HCT116 (cell line): ENCODE results near the gene CDHR3. TPM values are rescaled to one million over a fixed set of nuclear protein-coding genes. Genes with fewer than 3 reads are reported as not detected.

Experiments
- ATAC-seq: fragments of 200-7000 bp; cut with Tn5 transposase; 2 replicates; pipeline ENCODE4 v1.9.1; 2020; ENCODE audit warnings: mild to moderate bottlenecking, moderate library complexity
- BruUV-seq: library from RNA; stranded (reverse); fragments of 400-500 nt; replicated peaks from 2 replicates; lab custom pipeline; 2021; lab: Mats Ljungman, UMichigan
- CTCF ChIA-PET: fragments of 300-600 bp; sonication (Branson Sonifier 250); formaldehyde crosslinking; loops from one replicate; lab custom pipeline; 2021; ENCODE audit warnings: antibody characterized with exemption; lab: Charles Lee
- POLR2A ChIA-PET: fragments of 300-600, 350-600 bp; sonication (Branson Sonifier 250); formaldehyde crosslinking; loops from one replicate; lab custom pipeline; 2021; ENCODE audit warnings: antibody characterized with exemption; lab: Charles Lee
- RAD21 ChIA-PET, 2 experiments: fragments of 300-600 bp; sonication (Branson Sonifier 250); formaldehyde crosslinking; loops; one replicate each; lab custom pipeline; 2023; ENCODE audit warnings: low total read pairs in 2 of 2; ENCODE audit not compliant: uncharacterized antibody in 2 of 2, unreplicated experiment in 2 of 2, low non-redundant PET in 1 of 2; lab: Charles Lee
- DNase-seq: peaks from one replicate; pipeline ENCODE4 v3.0.0-alpha.2; 2010; ENCODE audit warnings: low read depth, low spot score
- H2AFZ ChIP-seq: fragments of 200-600 bp; shearing (Covaris generic), sonication (generic); 2 replicates; pipeline ENCODE4 v1.6.1; 2017; ENCODE audit warnings: low read depth, mixed run types, mixed read lengths, antibody characterized with exemption, low read length; ENCODE audit not compliant: poor library complexity, severe bottlenecking
- H3K27ac ChIP-seq: 2 replicates; pipeline ENCODE4 v1.5.1; 2012; ENCODE audit warnings: low read depth, low read length
- H3K27me3 ChIP-seq: fragments of 200-600 bp; sonication (generic); 2 replicates; pipeline ENCODE4 v1.6.1; 2016; ENCODE audit warnings: mixed run types, low read length, mixed read lengths; ENCODE audit not compliant: insufficient read depth
- H3K36me3 ChIP-seq, 2 experiments: fragments of 200-500 bp in 1 of 2; fragments of 200-600 bp in 1 of 2; sonication (Bioruptor generic) in 1 of 2; sonication (generic) in 1 of 2; 2 replicates each; pipeline versions ENCODE4 v1.5.1 to v1.6.1; 2014 to 2016; ENCODE audit warnings: low read length in 2 of 2, inconsistent platforms in 1 of 2, mixed read lengths in 1 of 2, mixed run types in 1 of 2; ENCODE audit not compliant: insufficient read depth in 2 of 2, control insufficient read depth in 1 of 2
- H3K4me1 ChIP-seq, 2 experiments: fragments of 200-600 bp in 1 of 2; sonication (generic) in 1 of 2; 2 replicates each; pipeline versions ENCODE4 v1.5.1 to v1.6.1; 2012 to 2017; ENCODE audit warnings: low read length in 2 of 2, inconsistent platforms in 1 of 2, mild to moderate bottlenecking in 1 of 2, mixed read lengths in 1 of 2, mixed run types in 1 of 2, moderate library complexity in 1 of 2; ENCODE audit not compliant: insufficient read depth in 2 of 2, control insufficient read depth in 1 of 2
- H3K4me2 ChIP-seq: fragments of 200-600 bp; sonication (generic); 2 replicates; pipeline ENCODE4 v1.6.1; 2017; ENCODE audit warnings: mixed run types, low read length, mixed read lengths
- H3K4me3 ChIP-seq, 2 experiments: fragments of 200-600 bp in 1 of 2; sonication (generic) in 1 of 2; replicated peaks in 1 of 2; 2 replicates each; pipeline ENCODE4 v1.5.1; 2011 to 2016; ENCODE audit warnings: low read length in 2 of 2, control low read depth in 1 of 2, low read depth in 1 of 2, mild to moderate bottlenecking in 1 of 2, mixed read lengths in 1 of 2, mixed run types in 1 of 2
- H3K79me2 ChIP-seq: fragments of 200-600 bp; sonication (generic); 2 replicates; pipeline ENCODE4 v1.6.1; 2017; ENCODE audit warnings: mild to moderate bottlenecking, mixed run types, low read length, moderate library complexity, mixed read lengths; ENCODE audit not compliant: insufficient read depth
- H3K9ac ChIP-seq: fragments of 200-600 bp; sonication (generic); 2 replicates; pipeline ENCODE4 v1.6.1; 2016; ENCODE audit warnings: low read length, mixed read lengths
- H3K9me2 ChIP-seq: fragments of 200-600 bp; sonication (generic), shearing (Covaris generic); 2 replicates; pipeline ENCODE4 v1.6.1; 2017; ENCODE audit warnings: mixed run types, mild to moderate bottlenecking, moderate library complexity; ENCODE audit not compliant: insufficient read depth
- H3K9me3 ChIP-seq, 2 experiments: fragments of 200-500 bp in 1 of 2; fragments of 200-600 bp in 1 of 2; sonication (Bioruptor generic) in 1 of 2; sonication (generic) in 1 of 2; 2 replicates each; pipeline ENCODE4 v1.6.1; 2014 to 2017; ENCODE audit warnings: low read length in 2 of 2, mixed read lengths in 2 of 2, inconsistent platforms in 1 of 2, low read depth in 1 of 2, mild to moderate bottlenecking in 1 of 2, mixed run types in 1 of 2, moderate library complexity in 1 of 2; ENCODE audit not compliant: control insufficient read depth in 1 of 2, insufficient read depth in 1 of 2
- H4K20me1 ChIP-seq: fragments of 200-600 bp; sonication (generic), shearing (Covaris generic); 2 replicates; pipeline ENCODE4 v1.6.1; 2017; ENCODE audit warnings: mixed run types, mild to moderate bottlenecking, moderate library complexity; ENCODE audit not compliant: insufficient read depth
- ATF3 ChIP-seq: IDR thresholded peaks from 2 replicates; pipeline ENCODE4 v1.6.1; 2012
- CBX3 ChIP-seq: IDR thresholded peaks from 2 replicates; pipeline ENCODE4 v1.6.1; 2012; ENCODE audit warnings: low read depth
- EGR1 ChIP-seq: IDR thresholded peaks from 2 replicates; pipeline ENCODE4 v1.6.1; 2012; ENCODE audit warnings: low read depth
- EZH2phosphoT487 ChIP-seq: fragments of 200-600 bp; IDR thresholded peaks from 2 replicates; pipeline ENCODE4 v1.6.1; 2018; ENCODE audit warnings: antibody characterized with exemption, borderline replicate concordance
- FOSL1 ChIP-seq: IDR thresholded peaks from 2 replicates; pipeline ENCODE4 v1.6.1; 2012; ENCODE audit warnings: low read depth
- JUND ChIP-seq: IDR thresholded peaks from 2 replicates; pipeline ENCODE4 v1.6.1; 2012
- MAX ChIP-seq: IDR thresholded peaks from 2 replicates; pipeline ENCODE4 v1.6.1; 2012
- POLR2AphosphoS5 ChIP-seq: IDR thresholded peaks from 2 replicates; pipeline ENCODE4 v1.6.1; 2011; ENCODE audit warnings: mild to moderate bottlenecking, low read depth, low read length, moderate library complexity
- REST ChIP-seq: IDR thresholded peaks from 2 replicates; pipeline ENCODE4 v1.6.1; 2012; ENCODE audit warnings: low read depth
- SIN3A ChIP-seq: IDR thresholded peaks from 2 replicates; pipeline ENCODE4 v1.6.1; 2012; ENCODE audit warnings: low read depth
- SP1 ChIP-seq: IDR thresholded peaks from 2 replicates; pipeline ENCODE4 v1.6.1; 2012; ENCODE audit warnings: low read depth
- SRF ChIP-seq: IDR thresholded peaks from 2 replicates; pipeline ENCODE4 v1.6.1; 2012; ENCODE audit warnings: low read depth
- TCF7L2 ChIP-seq: IDR thresholded peaks from 2 replicates; pipeline ENCODE4 v1.7.0; 2011; ENCODE audit warnings: borderline replicate concordance, inconsistent platforms; ENCODE audit not compliant: insufficient read depth, insufficient read length; ENCODE audit errors: extremely low read depth
- YY1 ChIP-seq: IDR thresholded peaks from 2 replicates; pipeline ENCODE4 v1.6.1; 2011; ENCODE audit warnings: low read length, low read depth, moderate library complexity, mild to moderate bottlenecking; ENCODE audit not compliant: insufficient replicate concordance; ENCODE audit errors: extremely low read depth
- ZBTB33 ChIP-seq: IDR thresholded peaks from 2 replicates; pipeline ENCODE4 v1.6.1; 2011; ENCODE audit warnings: mild to moderate bottlenecking, low read length, moderate library complexity; ENCODE audit not compliant: insufficient replicate concordance; ENCODE audit errors: extremely low read depth
- ZFX ChIP-seq: fragments of 450-650 bp; IDR thresholded peaks from 2 replicates; pipeline ENCODE4 v1.6.1; 2017
- ZNF274 ChIP-seq: fragments of 200-500 bp; sonication (Bioruptor generic); IDR thresholded peaks from 2 replicates; pipeline ENCODE4 v1.6.1; 2014; ENCODE audit warnings: mild to moderate bottlenecking, low read depth, low read length, inconsistent platforms
- intact Hi-C: fragments of 100-400 bp; cut with micrococcal nuclease; formaldehyde crosslinking; loops from 2 replicates; pipeline ENCODE4 v1.10.0; 2022
- total RNA-seq: library from RNA; stranded (reverse); gene quantifications from one replicate; pipeline ENCODE4 v1.2.1, GENCODE V29; 2021; ENCODE audit not compliant: unreplicated experiment

Gene CDHR3
- total RNA-seq, 1 experiment from 2014 or later = 5.5 TPM

GRCh38 chr7:106016331-106016730 lies 53.3 kb downstream of the CDHR3 start:
- no TSS peak for BruUV-seq
- CTCF ChIA-PET = no interaction called here

More at GRCh38 chr7:106016331-106016730, 53.3 kb downstream of the CDHR3 start:
- no peaks in the 10 kb centered on the region for H3K36me3 ChIP-seq
- H3K4me1 ChIP-seq = no peaks in the 10 kb centered on the region
- no peaks in the 10 kb centered on the region for H3K9me3 ChIP-seq
- TF ChIP-seq ZNF274 (no peak), SIN3A (no peak), ZBTB33 (no peak), ZFX (no peak), SP1 (no peak), YY1 (no peak), POLR2AphosphoS5 (no peak), TCF7L2 (no peak), EGR1 (no peak), SRF (no peak), JUND (no peak), ATF3 (no peak), REST (no peak), CBX3 (no peak), EZH2phosphoT487 (no peak), FOSL1 (no peak), MAX (no peak)
- no peak overlapping the region for H2AFZ ChIP-seq
- DNase-seq (no peak), ATAC-seq (no peak)
- no peaks in the 10 kb centered on the region for H3K9me2 ChIP-seq
- no peaks in the 10 kb centered on the region for H3K27me3 ChIP-seq
- H3K4me3 ChIP-seq = no peak overlapping the region
- intact Hi-C loops = no loop called here
- no peak overlapping the region for H3K9ac ChIP-seq
- no peaks in the 10 kb centered on the region for H4K20me1 ChIP-seq
- ChIA-PET RAD21 (no interaction called here), POLR2A (no interaction called here)
- no peak overlapping the region for H3K4me2 ChIP-seq
- H3K27ac ChIP-seq = no peak overlapping the region
- H3K79me2 ChIP-seq = no peaks in the 10 kb centered on the region
